Measurements from ENCODE around the gene CCDC40.
A peak's percentile ranks its signal among the peaks of the same experiment; 100 is the strongest.

Gene CCDC40

GRCh38 chr17:80053102-80053501 lies 16.7 kb downstream of the CCDC40 start:
- DNase-seq = no peak

GRCh38 chr17:80055597-80055996 lies 19.2 kb downstream of the CCDC40 start:
- no peak for DNase-seq

- no peak for DNase-seq
Measured at GRCh38 chr17:80058311-80058955, 22.0 kb downstream of the CCDC40 start.

GRCh38 chr17:80060644-80061043 lies 24.2 kb downstream of the CCDC40 start:
- no peak for DNase-seq

- no peak for DNase-seq
Measured at GRCh38 chr17:80061421-80061820, 25.0 kb downstream of the CCDC40 start.

- peak; percentile 8 for DNase-seq
Measured at GRCh38 chr17:80063830-80064585, 27.6 kb downstream of the CCDC40 start.

GRCh38 chr17:80064696-80065095 lies 28.3 kb downstream of the CCDC40 start:
- no peak for DNase-seq

GRCh38 chr17:80065478-80066170 lies 29.2 kb downstream of the CCDC40 start:
- DNase-seq = no peak

- DNase-seq = no peak
Measured at GRCh38 chr17:80067393-80067986, 31.0 kb downstream of the CCDC40 start.

GRCh38 chr17:80068301-80069222 lies 32.1 kb downstream of the CCDC40 start:
- peak; percentile 10 for DNase-seq

- no peak for DNase-seq
Measured at GRCh38 chr17:80070375-80071115, 34.1 kb downstream of the CCDC40 start.

GRCh38 chr17:80071116-80071841 lies 34.8 kb downstream of the CCDC40 start:
- peak; percentile 3 for DNase-seq

GRCh38 chr17:80072410-80072809 lies 36.0 kb downstream of the CCDC40 start:
- no peak for DNase-seq

- peak; percentile 9 for DNase-seq
Measured at GRCh38 chr17:80080081-80080480, 43.6 kb downstream of the CCDC40 start.

GRCh38 chr17:80081596-80081995 lies 45.2 kb downstream of the CCDC40 start:
- no peak for DNase-seq

GRCh38 chr17:80082403-80083135 lies 46.1 kb downstream of the CCDC40 start:
- peak; percentile 70 for DNase-seq

- no peak for DNase-seq
Measured at GRCh38 chr17:80083136-80083661, 46.8 kb downstream of the CCDC40 start.

GRCh38 chr17:80084773-80085172 lies 48.3 kb downstream of the CCDC40 start:
- no peak for DNase-seq

- no peak for DNase-seq
Measured at GRCh38 chr17:80086081-80086480, 49.6 kb downstream of the CCDC40 start.

GRCh38 chr17:80086616-80087015 lies 50.2 kb downstream of the CCDC40 start:
- no peak for DNase-seq

All from fibroblast of upper back skin (primary cell).